Nephron (organoid): ENCODE measurements around the gene SMLR1.

Experiments
- H3K27ac Mint-ChIP-seq, 3 experiments: 2 replicates each; pipeline ENCODE4 v1.8.0; 2020; ENCODE audit warnings: mixed read lengths in 3 of 3, mild to moderate bottlenecking in 2 of 3, moderate library complexity in 1 of 3
- H3K27me3 Mint-ChIP-seq: 2 replicates; pipeline ENCODE4 v1.8.0; 2021; ENCODE audit warnings: low read depth, mild to moderate bottlenecking, moderate library complexity, mixed read lengths
- H3K36me3 Mint-ChIP-seq: 2 replicates; pipeline ENCODE4 v1.8.0; 2020; ENCODE audit warnings: low read depth, mixed read lengths
- H3K4me1 Mint-ChIP-seq: 2 replicates; pipeline ENCODE4 v1.8.0; 2020; ENCODE audit warnings: mixed read lengths
- H3K4me3 Mint-ChIP-seq, 3 experiments: 2 replicates each; pipeline ENCODE4 v1.8.0; 2020; ENCODE audit warnings: mild to moderate bottlenecking in 3 of 3, mixed read lengths in 3 of 3, moderate library complexity in 2 of 3
- H3K9me3 Mint-ChIP-seq: 2 replicates; pipeline ENCODE4 v1.8.0; 2020; ENCODE audit warnings: mixed read lengths
- CTCF ChIP-seq, 3 experiments: fragments of 200-600 bp; sonication (generic); IDR thresholded peaks; one replicate each; pipeline ENCODE4 v1.5.0; 2021; ENCODE audit warnings: antibody characterized with exemption in 3 of 3; ENCODE audit not compliant: unreplicated experiment in 3 of 3

SMLR1 gene

GRCh38 chr6:130783416-130784107 lies 43.6 kb upstream of the SMLR1 start:
- Mint-ChIP-seq H3K27me3 (no peaks in the 10 kb centered on the region), H3K4me1 (peaks cover 27% of the 10 kb centered on the region), H3K27ac (peak overlapping the region in 2 of 3 experiments; percentile 29 to 68), H3K9me3 (peaks cover 15% of the 10 kb centered on the region), H3K36me3 (no peaks in the 10 kb centered on the region), H3K4me3 (no peak overlapping the region)
- no peak for TF ChIP-seq CTCF (IDR thresholded peaks at IDR 0.05; ENCODE audit: unreplicated experiment in 3 of 3)

DNA sequence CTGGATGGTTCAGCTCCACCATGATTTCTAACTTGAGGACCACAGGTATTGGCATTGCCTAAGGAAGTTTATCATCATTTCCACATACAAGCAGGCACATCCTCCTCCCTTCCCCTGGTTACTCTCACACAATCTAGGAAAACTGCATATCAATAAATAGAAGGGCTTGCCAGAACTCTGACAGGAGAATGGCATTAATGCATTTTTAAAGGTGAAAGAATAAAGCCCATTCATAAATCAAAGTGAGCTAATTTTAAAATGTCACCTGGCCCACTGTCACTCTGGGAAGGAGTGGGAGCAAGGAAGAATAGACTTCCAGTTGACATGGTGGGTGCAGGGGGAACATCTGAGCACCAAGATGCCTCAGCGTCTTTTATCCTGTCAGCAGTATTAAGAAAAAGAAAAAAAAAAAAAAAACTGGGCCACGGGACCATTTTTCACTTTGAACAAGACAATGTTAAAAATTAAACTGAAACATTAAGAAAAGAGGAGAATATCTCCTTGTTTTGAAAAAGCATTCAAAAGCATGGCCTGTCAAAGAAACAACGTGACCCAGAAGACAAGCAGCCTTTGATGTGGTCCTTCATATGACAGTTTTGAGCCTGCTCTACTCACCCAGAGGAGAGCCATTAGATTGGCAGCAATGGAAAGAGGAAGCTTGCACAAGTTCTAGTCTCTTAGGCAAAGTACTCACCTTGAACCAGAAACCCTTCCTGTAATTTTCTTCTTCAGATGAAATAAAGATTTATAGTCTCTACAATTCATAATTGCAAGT lies 39.3 kb upstream of the SMLR1 start:
- no peaks in the 10 kb centered on the region for H3K27me3 Mint-ChIP-seq
- no peak overlapping the region for H3K4me3 Mint-ChIP-seq
- no peaks in the 10 kb centered on the region for H3K36me3 Mint-ChIP-seq
- H3K27ac Mint-ChIP-seq = no peak overlapping the region
- peaks cover 25% of the 10 kb centered on the region for H3K4me1 Mint-ChIP-seq
- no peaks in the 10 kb centered on the region for H3K9me3 Mint-ChIP-seq
- TF ChIP-seq CTCF (IDR thresholded peaks at IDR 0.05; ENCODE audit: unreplicated experiment in 3 of 3) = no peak

- Mint-ChIP-seq H3K27ac (no peak overlapping the region), H3K36me3 (no peaks in the 10 kb centered on the region), H3K4me3 (no peak overlapping the region)
Observed at GRCh38 chr6:130788954-130789353, 38.3 kb upstream of the SMLR1 start.

GRCh38 chr6:130794010-130794697 lies 33.1 kb upstream of the SMLR1 start:
- Mint-ChIP-seq H3K36me3 (no peaks in the 10 kb centered on the region), H3K4me1 (peaks cover 36% of the 10 kb centered on the region), H3K27ac (peak overlapping the region; percentile 9 to 88 (median 82)), H3K4me3 (no peak overlapping the region), H3K9me3 (peaks cover 7% of the 10 kb centered on the region), H3K27me3 (no peaks in the 10 kb centered on the region)
- TF ChIP-seq CTCF (IDR thresholded peaks at IDR 0.05; ENCODE audit: unreplicated experiment in 3 of 3) = no peak

More at GRCh38 chr6:130788954-130789353, 38.3 kb upstream of the SMLR1 start:
- Mint-ChIP-seq H3K9me3 (no peaks in the 10 kb centered on the region), H3K4me1 (peaks cover 24% of the 10 kb centered on the region), H3K27me3 (no peaks in the 10 kb centered on the region)
- TF ChIP-seq CTCF (IDR thresholded peaks at IDR 0.05; ENCODE audit: unreplicated experiment in 3 of 3) = no peak

DNA sequence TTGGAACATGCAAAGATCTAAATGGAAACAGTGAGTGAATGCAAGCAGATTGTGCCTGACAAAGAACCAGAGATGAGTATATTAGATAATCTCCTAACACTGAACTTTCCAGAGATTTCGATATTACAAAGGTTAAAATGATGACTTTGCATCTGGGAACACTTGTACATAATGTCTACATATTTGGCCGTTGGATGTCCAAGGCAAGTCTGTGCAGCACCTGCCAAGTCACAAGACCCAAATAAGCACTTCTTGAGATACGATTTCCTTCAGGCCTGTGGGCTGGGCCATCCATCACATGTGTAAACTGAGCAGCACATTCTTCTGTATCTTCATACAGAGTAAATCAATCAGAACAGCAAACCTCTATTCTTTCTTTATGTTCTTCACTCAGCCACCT lies 32.5 kb upstream of the SMLR1 start:
- H3K4me3 Mint-ChIP-seq = no peak overlapping the region
- no peak for TF ChIP-seq CTCF (IDR thresholded peaks at IDR 0.05; ENCODE audit: unreplicated experiment in 3 of 3)
- H3K36me3 Mint-ChIP-seq = no peaks in the 10 kb centered on the region
- H3K4me1 Mint-ChIP-seq = peaks cover 36% of the 10 kb centered on the region
- H3K27ac Mint-ChIP-seq = peak overlapping the region in 2 of 3 experiments; percentile 82 to 88
- H3K27me3 Mint-ChIP-seq = no peaks in the 10 kb centered on the region
- peaks cover 13% of the 10 kb centered on the region for H3K9me3 Mint-ChIP-seq
